Neural crest cell (in vitro differentiated cells): ENCODE data around the gene TADA2B. TPM values are rescaled to one million over a fixed set of nuclear protein-coding genes. Genes with fewer than 3 reads are reported as not detected.

Experiments used
- DNase-seq: peaks from one replicate; pipeline ENCODE4 v3.0.0; 2021; ENCODE audit warnings: low read depth, mixed read lengths, low spot score
- H3K27ac Mint-ChIP-seq: one replicate; pipeline ENCODE4 v1.8.0; 2021; ENCODE audit warnings: mild to moderate bottlenecking, mixed read lengths; ENCODE audit not compliant: unreplicated experiment
- H3K27me3 Mint-ChIP-seq: 2 replicates; pipeline ENCODE4 v1.8.0; 2021; ENCODE audit warnings: low read depth, mild to moderate bottlenecking, mixed read lengths
- H3K36me3 Mint-ChIP-seq: 2 replicates; pipeline ENCODE4 v1.8.0; 2021; ENCODE audit warnings: low read depth, mild to moderate bottlenecking, mixed read lengths
- H3K4me1 Mint-ChIP-seq: 2 replicates; pipeline ENCODE4 v1.8.0; 2021; ENCODE audit warnings: mixed read lengths
- H3K4me3 Mint-ChIP-seq: one replicate; pipeline ENCODE4 v1.8.0; 2021; ENCODE audit warnings: mild to moderate bottlenecking, mixed read lengths
- H3K9me3 Mint-ChIP-seq: 2 replicates; pipeline ENCODE4 v1.8.0; 2021; ENCODE audit warnings: mixed read lengths
- total RNA-seq: library from RNA; stranded (reverse); gene quantifications from 2 replicates; pipeline ENCODE4 v1.2.1, GENCODE V29; 2021
- TF ChIP-seq, protein P1 (sequence below): fragments of 200-600 bp; sonication (generic); conservative IDR thresholded peaks from 2 replicates; pipeline ENCODE4 v1.5.0; 2021; ENCODE audit warnings: antibody characterized with exemption, mild to moderate bottlenecking

Gene TADA2B
- total RNA-seq, 1 donor from 2014 or later, result 19.2 TPM

DNA sequence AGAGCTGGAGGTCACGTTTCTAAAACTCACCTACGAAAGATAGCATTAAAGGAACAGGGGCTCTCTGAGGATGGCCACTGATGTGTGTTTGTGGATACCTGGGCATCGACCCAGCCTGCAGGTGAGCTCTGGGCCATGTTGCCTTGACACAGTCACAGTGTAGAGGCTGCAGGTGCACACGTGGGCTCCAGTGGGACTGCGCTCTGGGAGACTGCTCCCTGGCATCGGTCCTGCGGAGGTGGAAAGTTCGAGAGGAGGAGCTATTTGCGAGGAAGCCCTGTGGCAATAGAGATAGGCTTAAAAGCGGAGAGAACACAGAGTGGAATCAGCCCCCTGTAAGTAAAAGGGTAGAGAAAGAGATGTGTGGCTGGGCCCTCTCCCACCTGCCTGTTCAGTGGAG is 12.3 kb upstream of the TADA2B start:
- no peak overlapping the region for H3K27ac Mint-ChIP-seq

DNA sequence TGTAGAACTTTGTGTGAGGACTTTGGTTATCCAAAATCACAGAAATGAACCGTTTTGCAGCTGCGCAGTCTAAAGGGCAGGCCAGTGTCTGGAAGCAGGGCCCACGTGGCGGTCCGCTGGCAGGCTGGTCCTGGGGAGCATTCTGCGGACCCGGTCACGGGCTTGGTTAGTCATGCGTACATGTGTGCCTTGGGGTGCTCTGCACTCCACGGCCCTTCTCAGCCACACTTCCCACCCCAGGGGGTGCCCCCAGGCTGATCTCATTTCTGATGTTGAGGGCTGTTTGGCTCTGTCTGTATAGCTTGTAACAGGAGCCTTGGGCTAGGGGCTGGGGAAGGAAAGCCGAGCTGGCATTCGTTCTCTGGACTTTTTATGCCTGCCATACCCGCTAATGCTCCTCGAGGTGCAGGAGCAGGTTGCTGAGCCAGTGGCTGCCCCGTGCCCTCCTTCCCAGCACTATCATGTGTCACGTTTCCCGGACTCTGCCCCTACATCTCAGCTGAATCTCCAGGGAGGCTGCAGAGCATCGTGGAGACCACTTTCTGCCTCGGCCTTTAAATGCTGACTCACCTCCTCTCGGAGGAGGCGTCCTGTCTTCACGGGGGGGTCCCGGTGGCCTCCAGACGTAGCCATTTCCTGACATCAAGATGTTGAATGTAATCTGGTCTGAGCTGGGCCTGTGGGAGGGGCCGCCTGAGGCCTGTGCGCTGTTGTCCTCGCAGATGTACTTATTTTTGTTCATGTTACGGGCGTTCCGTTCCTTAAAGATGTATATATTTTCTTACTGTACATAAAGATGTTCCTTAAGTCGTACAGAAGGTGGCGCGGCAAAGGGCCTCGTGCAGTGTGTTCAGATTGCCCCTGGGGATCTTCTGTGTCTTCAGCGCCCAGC is 11.4 kb upstream of the TADA2B start:
- TF ChIP-seq, protein P1, sequence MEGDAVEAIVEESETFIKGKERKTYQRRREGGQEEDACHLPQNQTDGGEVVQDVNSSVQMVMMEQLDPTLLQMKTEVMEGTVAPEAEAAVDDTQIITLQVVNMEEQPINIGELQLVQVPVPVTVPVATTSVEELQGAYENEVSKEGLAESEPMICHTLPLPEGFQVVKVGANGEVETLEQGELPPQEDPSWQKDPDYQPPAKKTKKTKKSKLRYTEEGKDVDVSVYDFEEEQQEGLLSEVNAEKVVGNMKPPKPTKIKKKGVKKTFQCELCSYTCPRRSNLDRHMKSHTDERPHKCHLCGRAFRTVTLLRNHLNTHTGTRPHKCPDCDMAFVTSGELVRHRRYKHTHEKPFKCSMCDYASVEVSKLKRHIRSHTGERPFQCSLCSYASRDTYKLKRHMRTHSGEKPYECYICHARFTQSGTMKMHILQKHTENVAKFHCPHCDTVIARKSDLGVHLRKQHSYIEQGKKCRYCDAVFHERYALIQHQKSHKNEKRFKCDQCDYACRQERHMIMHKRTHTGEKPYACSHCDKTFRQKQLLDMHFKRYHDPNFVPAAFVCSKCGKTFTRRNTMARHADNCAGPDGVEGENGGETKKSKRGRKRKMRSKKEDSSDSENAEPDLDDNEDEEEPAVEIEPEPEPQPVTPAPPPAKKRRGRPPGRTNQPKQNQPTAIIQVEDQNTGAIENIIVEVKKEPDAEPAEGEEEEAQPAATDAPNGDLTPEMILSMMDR, result no peak

More for the DNA sequence above, 12.3 kb upstream of the TADA2B start:
- Mint-ChIP-seq H3K4me3 (no peak overlapping the region), H3K4me1 (no peaks in the 10 kb centered on the region), H3K9me3 (no peaks in the 10 kb centered on the region), H3K27me3 (no peaks in the 10 kb centered on the region), H3K36me3 (peaks cover 3% of the 10 kb centered on the region)
- TF ChIP-seq, protein P1, result no peak
- DNase-seq, result no peak

DNA sequence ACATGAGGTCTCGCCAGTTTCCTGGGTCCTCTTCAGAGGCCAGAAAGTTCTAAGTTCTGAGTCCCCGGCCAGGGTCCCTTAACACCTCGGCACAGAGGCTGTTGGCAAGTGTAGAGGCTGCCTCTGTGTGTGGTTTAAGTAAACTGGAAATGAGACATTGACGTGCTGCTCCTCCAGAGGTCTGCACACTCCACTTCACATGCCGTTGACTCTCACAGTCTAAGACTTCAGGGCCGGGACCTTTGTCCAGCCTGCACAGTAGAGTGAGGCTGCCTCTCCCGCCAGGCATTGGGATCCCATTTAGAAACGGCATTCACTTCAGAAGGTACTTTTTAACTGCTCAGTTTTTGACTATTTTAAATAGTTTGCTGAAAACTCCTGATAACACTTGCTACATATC is 10.6 kb upstream of the TADA2B start:
- TF ChIP-seq, protein P1, result no peak
- Mint-ChIP-seq H3K27ac (no peak overlapping the region), H3K27me3 (no peaks in the 10 kb centered on the region), H3K4me3 (no peak overlapping the region), H3K36me3 (peaks cover 3% of the 10 kb centered on the region), H3K4me1 (no peaks in the 10 kb centered on the region), H3K9me3 (no peaks in the 10 kb centered on the region)
- no peak for DNase-seq

More for the DNA sequence above, 11.4 kb upstream of the TADA2B start:
- Mint-ChIP-seq H3K4me1 (no peaks in the 10 kb centered on the region), H3K36me3 (peaks cover 3% of the 10 kb centered on the region), H3K4me3 (no peak overlapping the region), H3K27me3 (no peaks in the 10 kb centered on the region), H3K27ac (peak overlapping the region; percentile 78), H3K9me3 (no peaks in the 10 kb centered on the region)
- no peak for DNase-seq

DNA sequence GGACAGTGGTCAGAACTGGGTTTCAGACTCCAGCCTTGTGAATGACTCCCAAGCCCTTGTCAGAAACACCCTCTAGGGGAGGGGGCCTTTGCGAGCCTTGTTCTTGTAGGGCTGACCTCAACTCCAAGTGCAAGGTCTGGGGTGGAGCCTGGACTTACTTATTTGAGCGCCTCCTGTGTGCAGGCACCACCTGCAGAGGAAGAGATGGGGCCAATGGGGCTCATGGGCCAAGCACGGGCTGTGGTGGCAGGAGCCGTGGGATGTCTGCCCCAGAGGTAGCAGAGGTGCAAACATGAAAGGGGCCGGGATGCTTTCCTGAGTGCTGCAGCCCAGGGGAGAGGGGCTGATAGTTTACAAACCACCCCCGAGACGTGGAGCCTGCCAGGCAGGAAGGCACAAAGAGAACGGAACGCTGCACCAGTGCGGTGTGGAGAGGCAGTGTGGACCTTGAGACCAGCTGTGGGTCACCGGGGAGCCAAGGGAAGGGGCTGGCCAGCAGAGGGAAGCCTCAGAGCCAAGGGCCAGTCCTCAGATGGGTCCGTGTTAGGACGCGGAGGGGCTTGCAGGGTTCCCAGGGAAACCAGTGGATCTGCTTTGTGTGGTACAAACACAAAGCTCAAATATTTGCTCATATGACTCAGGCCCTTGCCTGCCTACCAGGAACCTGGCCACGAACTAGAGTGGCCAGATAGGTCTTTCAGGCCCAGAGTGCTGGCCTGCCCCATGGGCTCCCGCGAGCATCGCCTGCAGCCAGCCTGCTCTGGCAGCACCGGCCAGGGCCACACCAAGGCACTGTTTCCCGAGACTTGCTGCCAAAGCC is 8.7 kb upstream of the TADA2B start:
- no peak overlapping the region for H3K27ac Mint-ChIP-seq
- TF ChIP-seq, protein P1, result no peak
- no peaks in the 10 kb centered on the region for H3K9me3 Mint-ChIP-seq
- DNase-seq, result no peak
- no peak overlapping the region for H3K4me3 Mint-ChIP-seq
- no peaks in the 10 kb centered on the region for H3K27me3 Mint-ChIP-seq
- no peaks in the 10 kb centered on the region for H3K4me1 Mint-ChIP-seq
- no peaks in the 10 kb centered on the region for H3K36me3 Mint-ChIP-seq

DNA sequence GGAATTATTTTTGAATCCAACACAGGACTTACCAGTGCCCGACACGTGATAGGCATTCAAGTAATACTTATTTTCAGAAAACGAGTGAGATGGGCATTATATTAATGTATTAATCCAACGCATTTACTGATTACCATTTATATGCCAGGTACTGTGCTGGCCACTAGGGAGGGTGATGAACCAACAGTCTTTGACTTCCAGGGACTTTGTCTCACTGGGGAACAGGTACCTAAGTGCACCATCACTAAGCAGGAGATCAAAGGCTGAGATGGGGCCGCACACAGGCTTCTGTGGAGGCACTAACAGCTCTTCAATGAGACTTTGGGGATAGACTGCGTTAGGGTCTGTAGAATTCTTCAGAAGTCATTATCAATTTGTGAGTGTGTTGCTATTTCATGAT is 5.7 kb upstream of the TADA2B start:
- H3K4me1 Mint-ChIP-seq, result peaks cover 10% of the 10 kb centered on the region
- H3K27ac Mint-ChIP-seq, result no peak overlapping the region
- H3K9me3 Mint-ChIP-seq, result no peaks in the 10 kb centered on the region
- TF ChIP-seq, protein P1, result peak; percentile 28
- no peaks in the 10 kb centered on the region for H3K27me3 Mint-ChIP-seq
- DNase-seq, result no peak
- H3K4me3 Mint-ChIP-seq, result peak overlapping the region; percentile 48
- H3K36me3 Mint-ChIP-seq, result no peaks in the 10 kb centered on the region
